H1 (cell line): ENCODE measurements around the gene GPSM1. TPM values are rescaled to one million over a fixed set of nuclear protein-coding genes. Genes with fewer than 3 reads are reported as not detected.

ENCODE experiments used
- CTCF ChIA-PET: fragments of 300-600 bp; sonication (Branson Sonifier 250); formaldehyde crosslinking; loops from one replicate; lab custom pipeline; 2021; ENCODE audit not compliant: partially characterized antibody; lab: Charles Lee
- POLR2A ChIA-PET: fragments of 300-600 bp; sonication (Branson Sonifier 250); formaldehyde crosslinking; loops from one replicate; lab custom pipeline; 2021; ENCODE audit warnings: inconsistent platforms; ENCODE audit not compliant: partially characterized antibody; lab: Charles Lee
- DNase-seq, 2 experiments: peaks; one replicate each; pipeline versions ENCODE4 v3.0.0 to v3.0.0-alpha.2; 2010 to 2022; ENCODE audit warnings: low spot score in 2 of 2, low read depth in 1 of 2, mixed read lengths in 1 of 2
- FAIRE-seq: peaks from 2 replicates; lab custom pipeline; 2011; peaks lifted over from hg19 to GRCh38; lab: Jason Lieb, UNC
- H2AFZ ChIP-seq: 2 replicates; pipeline ENCODE4 v1.8.1; 2012; ENCODE audit warnings: low read length, inconsistent platforms
- H2AK5ac ChIP-seq: 2 replicates; pipeline ENCODE4 v1.6.1; 2013; ENCODE audit warnings: low read depth, low read length
- H2BK120ac ChIP-seq: replicated peaks from 2 replicates; pipeline ENCODE3; 2013; ENCODE audit warnings: low read depth, low read length, inconsistent platforms
- H2BK12ac ChIP-seq: 2 replicates; pipeline ENCODE4 v1.6.1; 2013; ENCODE audit warnings: low read depth, low read length
- H2BK15ac ChIP-seq: 2 replicates; pipeline ENCODE4 v1.6.1; 2013; ENCODE audit warnings: low read length
- H2BK20ac ChIP-seq: 2 replicates; pipeline ENCODE4 v1.6.1; 2013; ENCODE audit warnings: low read length
- H2BK5ac ChIP-seq: 2 replicates; pipeline ENCODE4 v1.6.1; 2013; ENCODE audit warnings: low read depth, low read length
- H3K14ac ChIP-seq: 2 replicates; pipeline ENCODE4 v1.6.1; 2013; ENCODE audit warnings: inconsistent platforms; ENCODE audit not compliant: insufficient read length
- H3K18ac ChIP-seq: 2 replicates; pipeline ENCODE4 v1.6.1; 2013; ENCODE audit warnings: low read length; ENCODE audit errors: extremely low read depth
- H3K23ac ChIP-seq: 2 replicates; pipeline ENCODE4 v1.6.1; 2013; ENCODE audit warnings: inconsistent platforms; ENCODE audit not compliant: insufficient read length
- H3K23me2 ChIP-seq: 2 replicates; pipeline ENCODE4 v1.6.1; 2013; ENCODE audit warnings: low read depth, low read length
- H3K27ac ChIP-seq: 2 replicates; pipeline ENCODE4 v1.6.1; 2011; ENCODE audit warnings: low read depth, low read length, inconsistent platforms
- H3K27me3 ChIP-seq, 4 experiments: replicated peaks in 1 of 4; 1 replicate in 1 of 4; 2 replicates in 3 of 4; pipeline versions ENCODE4 v1.6.1 to v1.8.1; 2011 to 2013; ENCODE audit warnings: low read length in 3 of 4, mild to moderate bottlenecking in 3 of 4, inconsistent platforms in 2 of 4, mixed read lengths in 2 of 4, moderate library complexity in 1 of 4; ENCODE audit not compliant: control insufficient read depth in 3 of 4, insufficient read depth in 3 of 4; ENCODE audit errors: extremely low read depth in 1 of 4
- H3K36me3 ChIP-seq, 4 experiments: 2 replicates each; pipeline versions ENCODE4 v1.6.1 to v1.8.1; 2011 to 2013; ENCODE audit warnings: mild to moderate bottlenecking in 4 of 4, low read length in 3 of 4, moderate library complexity in 2 of 4, control low read depth in 1 of 4, inconsistent platforms in 1 of 4; ENCODE audit not compliant: insufficient read depth in 4 of 4, control insufficient read depth in 2 of 4
- H3K4ac ChIP-seq: replicated peaks from 2 replicates; pipeline ENCODE3; 2013; ENCODE audit warnings: low read length, low read depth, mixed read lengths, inconsistent platforms; ENCODE audit not compliant: insufficient read length
- H3K4me1 ChIP-seq, 4 experiments: replicated peaks in 1 of 4; 1 replicate in 1 of 4; 2 replicates in 3 of 4; pipeline versions ENCODE4 v1.6.1 to v1.8.1; 2011 to 2013; ENCODE audit warnings: low read length in 3 of 4, inconsistent platforms in 2 of 4, mixed read lengths in 1 of 4; ENCODE audit not compliant: insufficient read depth in 4 of 4, control insufficient read depth in 3 of 4
- H3K4me2 ChIP-seq, 2 experiments: 2 replicates each; pipeline versions ENCODE4 v1.6.1 to v1.8.1; 2011 to 2013; ENCODE audit warnings: low read depth in 2 of 2, low read length in 2 of 2, control low read depth in 1 of 2, inconsistent platforms in 1 of 2, mild to moderate bottlenecking in 1 of 2; ENCODE audit not compliant: insufficient read depth in 1 of 2
- H3K4me3 ChIP-seq, 4 experiments: fragments of 200-600, 300-600 bp in 1 of 4; sonication (generic), shearing (Covaris generic), sonication (Bioruptor Twin) in 1 of 4; 2 replicates each; pipeline versions ENCODE4 v1.5.1 to v1.8.1; 2011 to 2016; ENCODE audit warnings: low read length in 4 of 4, low read depth in 3 of 4, control low read depth in 2 of 4, inconsistent platforms in 2 of 4, mild to moderate bottlenecking in 2 of 4, mixed read lengths in 1 of 4, moderate library complexity in 1 of 4; ENCODE audit not compliant: insufficient read depth in 2 of 4; ENCODE audit errors: extremely low read depth in 1 of 4
- H3K56ac ChIP-seq: replicated peaks from 2 replicates; pipeline ENCODE3; 2013; ENCODE audit warnings: low read depth, mild to moderate bottlenecking, mixed read lengths, low read length, inconsistent platforms; ENCODE audit not compliant: insufficient read length
- H3K79me1 ChIP-seq: 2 replicates; pipeline ENCODE4 v1.6.1; 2013; ENCODE audit warnings: low read depth, low read length, control low read depth
- H3K79me2 ChIP-seq, 2 experiments: 2 replicates each; pipeline versions ENCODE4 v1.6.1 to v1.8.1; 2012 to 2013; ENCODE audit warnings: low read length in 2 of 2, mild to moderate bottlenecking in 2 of 2, inconsistent platforms in 1 of 2; ENCODE audit not compliant: insufficient read depth in 2 of 2, control insufficient read depth in 1 of 2
- H3K9ac ChIP-seq, 4 experiments: replicated peaks in 1 of 4; 1 replicate in 1 of 4; 2 replicates in 3 of 4; pipeline versions ENCODE4 v1.6.1 to v1.8.1; 2011 to 2013; ENCODE audit warnings: low read depth in 3 of 4, low read length in 3 of 4, control low read depth in 2 of 4, mild to moderate bottlenecking in 2 of 4, moderate library complexity in 2 of 4, inconsistent platforms in 1 of 4; ENCODE audit errors: extremely low read depth in 1 of 4
- H3K9me3 ChIP-seq, 2 experiments: 2 replicates each; pipeline versions ENCODE4 v1.6.1 to v1.8.1; 2012 to 2013; ENCODE audit warnings: mild to moderate bottlenecking in 2 of 2, moderate library complexity in 2 of 2, control low read depth in 1 of 2, inconsistent platforms in 1 of 2, low read depth in 1 of 2, low read length in 1 of 2, mixed read lengths in 1 of 2; ENCODE audit not compliant: insufficient read depth in 2 of 2
- H4K20me1 ChIP-seq, 2 experiments: replicated peaks in 1 of 2; 2 replicates each; pipeline versions ENCODE3 to v1.8.1; 2011 to 2013; ENCODE audit warnings: inconsistent platforms in 2 of 2, low read length in 2 of 2, mild to moderate bottlenecking in 1 of 2; ENCODE audit not compliant: insufficient read depth in 2 of 2, control insufficient read depth in 1 of 2
- H4K5ac ChIP-seq: 2 replicates; pipeline ENCODE4 v1.6.1; 2013; ENCODE audit warnings: low read length, low read depth, mixed read lengths, inconsistent platforms; ENCODE audit not compliant: insufficient read length
- H4K8ac ChIP-seq: 2 replicates; pipeline ENCODE4 v1.8.0; 2013; ENCODE audit warnings: mild to moderate bottlenecking, moderate library complexity, low read length, inconsistent platforms; ENCODE audit not compliant: insufficient read depth; ENCODE audit errors: extremely low read depth
- H4K91ac ChIP-seq: replicated peaks from 2 replicates; pipeline ENCODE3; 2013; ENCODE audit warnings: low read length, mixed read lengths, inconsistent platforms; ENCODE audit not compliant: insufficient read length
- BCL11A ChIP-seq, 2 experiments: IDR thresholded peaks; one replicate each; pipeline ENCODE4 v1.6.1; 2011; ENCODE audit warnings: low read depth in 2 of 2, low read length in 2 of 2, mild to moderate bottlenecking in 2 of 2
- E2F6 ChIP-seq: IDR thresholded peaks from 2 replicates; pipeline ENCODE4 v1.6.1; 2012; ENCODE audit warnings: inconsistent platforms
- EGR1 ChIP-seq: IDR thresholded peaks from 2 replicates; pipeline ENCODE4 v1.6.1; 2011; ENCODE audit warnings: low read depth, low read length, borderline replicate concordance
- FOSL1 ChIP-seq: IDR thresholded peaks from 2 replicates; pipeline ENCODE4 v1.6.1; 2011; ENCODE audit warnings: mild to moderate bottlenecking, low read depth, low read length, moderate library complexity; ENCODE audit not compliant: insufficient read depth
- JUND ChIP-seq: IDR thresholded peaks from 2 replicates; pipeline ENCODE4 v1.6.1; 2011; ENCODE audit warnings: mild to moderate bottlenecking, improper control_type of control experiment, low read length
- POLR2AphosphoS5 ChIP-seq: IDR thresholded peaks from 2 replicates; pipeline ENCODE4 v1.6.1; 2011; ENCODE audit warnings: low read depth, low read length
- SIRT6 ChIP-seq: IDR thresholded peaks from one replicate; pipeline ENCODE4 v1.7.1; 2012; ENCODE audit warnings: low read length, inconsistent platforms
- SP1 ChIP-seq: IDR thresholded peaks from 2 replicates; pipeline ENCODE4 v1.6.1; 2011; ENCODE audit warnings: low read depth, low read length
- USF2 ChIP-seq: IDR thresholded peaks from 2 replicates; pipeline ENCODE4 v1.6.1; 2011; ENCODE audit warnings: low read length, improper control_type of control experiment
- ZNF274 ChIP-seq: IDR thresholded peaks from 2 replicates; pipeline ENCODE4 v1.7.0; 2012; ENCODE audit warnings: low read length, borderline replicate concordance; ENCODE audit errors: extremely low read depth
- WGBS, 2 experiments: shearing (Covaris generic) in 1 of 2; methylation state at CpG; one replicate each; pipeline versions ENCODE4 v1.1.6 to v1.1.7; 2013 to 2015; ENCODE audit warnings: low lambda C conversion rate in 2 of 2, mixed read lengths in 2 of 2, inconsistent platforms in 1 of 2, low coverage in 1 of 2, missing lambda C conversion rate in 1 of 2; ENCODE audit not compliant: insufficient replicate concordance in 2 of 2, insufficient coverage in 1 of 2, insufficient read length in 1 of 2; ENCODE audit errors: extremely low coverage in 1 of 2, missing lambda C conversion rate in 1 of 2; 5-methylcytosine and 5-hydroxymethylcytosine counted together
- polyA plus RNA-seq, 7 experiments: library from polyadenylated mRNA; depleted of rRNA in 3 of 7; stranded (reverse) in 5 of 7; unstranded in 2 of 7; fragments of >200 nt in 5 of 7; fragments of 200-250 nt in 2 of 7; gene quantifications; 1 replicate in 5 of 7; 2 replicates in 1 of 7; 4 replicates in 1 of 7; pipeline versions ENCODE4 v1.2.1 to v1.2.3, GENCODE V29; 2011 to 2013; ENCODE audit warnings: missing spikeins in 2 of 7, mixed read lengths in 2 of 7
- total RNA-seq: library from RNA; stranded (reverse); fragmentation: NEBNext Ultra II Directional; extraction: Animal tissue kit (Norgen Biotek cat#: 25700); gene quantifications from 2 replicates; pipeline ENCODE4 v1.2.1, GENCODE V29; 2021

Gene GPSM1
- total and polyA plus RNA-seq, 2 of the 8 experiments (the other 6 are each of a cell fraction or from before 2014, with no cell fraction given): 12.8 to 18.0 TPM

DNA sequence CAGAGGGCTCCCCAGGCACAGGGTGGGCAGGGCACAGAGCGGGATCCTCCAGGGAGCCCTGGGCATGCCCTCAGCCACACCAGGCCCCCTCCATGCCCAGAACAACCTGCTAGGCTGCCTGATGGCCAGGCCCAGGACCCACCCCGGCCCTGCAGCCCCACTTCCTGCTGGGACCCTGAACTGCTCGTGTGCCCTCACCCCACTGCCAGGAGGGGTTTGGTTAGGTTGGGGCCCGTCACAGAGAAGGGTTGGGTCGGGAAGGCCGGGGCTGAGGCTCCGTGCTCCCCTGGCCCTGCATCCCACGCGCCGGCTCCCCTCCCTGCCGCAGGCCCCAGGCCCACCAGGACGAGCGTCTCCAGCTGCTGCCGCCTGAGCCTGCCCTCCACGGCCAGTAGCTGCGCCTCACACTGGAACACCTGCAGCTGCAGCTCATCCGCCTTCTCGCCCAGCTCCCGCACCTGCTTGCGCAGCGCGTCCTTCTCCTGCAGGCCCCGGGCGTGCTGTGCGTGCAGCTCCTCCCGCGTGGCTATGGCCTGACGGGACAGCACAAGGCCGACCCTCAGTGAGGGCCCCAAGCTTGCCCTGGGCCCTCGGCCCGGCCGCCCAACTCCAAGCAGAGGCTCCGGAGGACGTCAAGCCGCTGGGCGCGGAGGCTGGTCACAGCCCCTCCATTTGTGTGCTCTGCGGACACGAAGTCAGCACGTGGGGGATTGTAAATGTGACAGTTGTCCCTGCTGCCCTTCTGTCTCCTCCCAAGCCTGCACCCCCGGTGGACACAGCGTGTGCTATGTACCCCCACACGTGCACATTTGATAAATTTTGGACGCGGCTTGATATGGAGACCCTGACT, 40.2 kb downstream of the GPSM1 start:
- no peak overlapping the region for H3K56ac ChIP-seq
- no peak overlapping the region for H2BK20ac ChIP-seq
- peaks cover 0 to 2% (median 0%) of the 10 kb centered on the region in 4 experiments; a peak in 2 of 7 replicates for H3K27me3 ChIP-seq
- H3K23ac ChIP-seq: no peak overlapping the region
- 0 out of 2 replicates have a peak overlapping the region, but pooled peaks have one; percentile 24 for H2BK5ac ChIP-seq
- H3K4me1 ChIP-seq: peaks cover 0 to 6% (median under 1%) of the 10 kb centered on the region in 4 experiments; a peak in 3 of 7 replicates
- WGBS, 2 experiments: 95% methylated on average over 40 of the region's 45 CpGs; no CpG with 5 or more reads in 1 of the 2 experiments
- no peak overlapping the region for H3K27ac ChIP-seq
- H3K4me3 ChIP-seq: no peak overlapping the region
- no peak overlapping the region for H3K18ac ChIP-seq
- H3K9me3 ChIP-seq: peaks cover 0 to 3% of the 10 kb centered on the region in 2 experiments; a peak in 1 of 4 replicates
- no peaks in the 10 kb centered on the region for H3K79me2 ChIP-seq
- no peak overlapping the region for H2BK15ac ChIP-seq
- H4K91ac ChIP-seq: no peak overlapping the region
- no peak overlapping the region; the same call in 1 of the 2 replicates for H2AK5ac ChIP-seq
- H3K23me2 ChIP-seq: no peaks in the 10 kb centered on the region; the same call in 1 of the 2 replicates
- H3K4ac ChIP-seq: no peak overlapping the region
- H3K79me1 ChIP-seq: peaks cover under 1% of the 10 kb centered on the region; the same call in 1 of the 2 replicates
- peaks cover 0 to 2% (median 0%) of the 10 kb centered on the region in 4 experiments; a peak in 1 of 8 replicates for H3K36me3 ChIP-seq
- CTCF ChIA-PET: interaction anchor here (0.8 to 7.1 kb wide), 13 partner anchors 11 to 250 kb away, joined by 3 to 80 read pairs (median 3); no protein-coding TSS in a partner anchor
- no peak overlapping the region for H2AFZ ChIP-seq
- no peak overlapping the region for H3K4me2 ChIP-seq
- no peak for FAIRE-seq
- no peak for DNase-seq
- peak overlapping the region; percentile 38 for H4K8ac ChIP-seq
- no peak overlapping the region for H2BK12ac ChIP-seq
- H4K5ac ChIP-seq: no peak overlapping the region
- no peak overlapping the region for H3K14ac ChIP-seq
- POLR2A ChIA-PET: interaction anchor here (0.8 to 15.8 kb wide), 14 partner anchors 8 to 358 kb away, joined by 3 to 137 read pairs (median 4); partner anchors contain the start of genes CARD9, ENTR1, PMPCA and SNAPC4
- H2BK120ac ChIP-seq: no peak overlapping the region
- no peak overlapping the region for H3K9ac ChIP-seq
- H4K20me1 ChIP-seq: peaks cover 0 to 5% of the 10 kb centered on the region in 2 experiments
- no peak for TF ChIP-seq SIRT6
- TF ChIP-seq E2F6: no peak
- TF ChIP-seq ZNF274: no peak
- TF ChIP-seq USF2: no peak
- no peak for TF ChIP-seq FOSL1
- no peak for TF ChIP-seq SP1
- no peak for TF ChIP-seq EGR1
- TF ChIP-seq JUND: no peak
- no peak for TF ChIP-seq POLR2AphosphoS5
- no peak for TF ChIP-seq BCL11A (IDR thresholded peaks at IDR 0.05; ENCODE audit: low read depth in 2 of 2, low read length in 2 of 2)
